GM12878 (cell line): ENCODE measurements around the gene CACNA1B. TPM values are rescaled to one million over a fixed set of nuclear protein-coding genes. Genes with fewer than 3 reads are reported as not detected.

Experiments
- ATAC-seq: fragments of 200-7000 bp; cut with Tn5 transposase; 3 replicates; pipeline ENCODE4 v1.9.1; 2020; ENCODE audit warnings: mild to moderate bottlenecking, moderate library complexity
- BruUV-seq: library from RNA; stranded (reverse); fragments of 400-500 nt; replicated peaks from 2 replicates; lab custom pipeline; 2021; lab: Mats Ljungman, UMichigan
- CTCF ChIA-PET: fragments of 300-600 bp; sonication (Branson Sonifier 250); formaldehyde crosslinking; extraction: SDS; loops from one replicate; lab custom pipeline; 2021; ENCODE audit warnings: inconsistent platforms; lab: Yijun Ruan, JAX
- POLR2A ChIA-PET: fragments of 350-600 bp; formaldehyde crosslinking; extraction: SDS; loops from one replicate; lab custom pipeline; 2021; ENCODE audit warnings: inconsistent platforms; lab: Charles Lee
- RAD21 ChIA-PET: fragments of 300-600 bp; sonication (Branson Sonifier 250); formaldehyde crosslinking; loops from one replicate; lab custom pipeline; 2023; ENCODE audit warnings: antibody characterized with exemption; ENCODE audit not compliant: unreplicated experiment; lab: Charles Lee
- SMC1A ChIA-PET: fragments of 300-600 bp; sonication (Branson Sonifier 250); formaldehyde crosslinking; loops from one replicate; lab custom pipeline; 2023; ENCODE audit not compliant: unreplicated experiment, uncharacterized antibody; lab: Charles Lee
- DNase-seq: peaks from one replicate; pipeline ENCODE4 v3.0.0-alpha.2; 2011; ENCODE audit warnings: low read depth, low spot score
- FAIRE-seq: peaks from 3 replicates; lab custom pipeline; 2011; peaks lifted over from hg19 to GRCh38; lab: Jason Lieb, UNC
- H2AFZ ChIP-seq: 2 replicates; pipeline ENCODE4 v1.6.0; 2011; ENCODE audit warnings: low read depth, low read length, control low read depth; ENCODE audit not compliant: control insufficient read depth
- H3K27ac ChIP-seq: 2 replicates; pipeline ENCODE4 v1.5.1; 2011; ENCODE audit warnings: control low read depth; ENCODE audit not compliant: control insufficient read depth, insufficient read depth
- H3K27me3 ChIP-seq, 2 experiments: replicated peaks in 1 of 2; 2 replicates each; pipeline versions ENCODE4 v1.6.0 to v1.6.1; 2011; ENCODE audit warnings: low read length in 1 of 2; ENCODE audit not compliant: control insufficient read depth in 2 of 2, insufficient read depth in 2 of 2
- H3K36me3 ChIP-seq, 2 experiments: 2 replicates each; pipeline ENCODE4 v1.5.1; 2011; ENCODE audit warnings: low read length in 1 of 2; ENCODE audit not compliant: control insufficient read depth in 2 of 2, insufficient read depth in 2 of 2
- H3K4me1 ChIP-seq: 2 replicates; pipeline ENCODE4 v1.6.1; 2011; ENCODE audit warnings: mild to moderate bottlenecking, low read length, moderate library complexity, mixed read lengths; ENCODE audit not compliant: control insufficient read depth, insufficient read depth
- H3K4me2 ChIP-seq: 2 replicates; pipeline ENCODE4 v1.6.0; 2011; ENCODE audit warnings: control low read depth; ENCODE audit not compliant: control insufficient read depth, insufficient read depth
- H3K4me3 ChIP-seq: fragments of 200-600 bp; sonication (generic); 2 replicates; pipeline ENCODE4 v1.5.1; 2016
- H3K79me2 ChIP-seq: 2 replicates; pipeline ENCODE4 v1.6.0; 2011; ENCODE audit warnings: low read length; ENCODE audit not compliant: control insufficient read depth, insufficient read depth
- H3K9ac ChIP-seq: 2 replicates; pipeline ENCODE4 v1.8.0; 2011; ENCODE audit warnings: low read length, control low read depth, mixed read lengths; ENCODE audit not compliant: control insufficient read depth, insufficient read depth
- H3K9me3 ChIP-seq: replicated peaks from 3 replicates; pipeline ENCODE4 v1.5.1; 2011; ENCODE audit warnings: mild to moderate bottlenecking, low read length; ENCODE audit not compliant: control insufficient read depth, insufficient read depth
- H4K20me1 ChIP-seq: 2 replicates; pipeline ENCODE4 v1.6.0; 2011; ENCODE audit not compliant: control insufficient read depth, insufficient read depth
- BACH1 ChIP-seq: fragments of 450-650 bp; IDR thresholded peaks from 2 replicates; pipeline ENCODE4 v1.6.1; 2017; ENCODE audit warnings: mild to moderate bottlenecking, borderline replicate concordance
- BMI1 ChIP-seq: fragments of 450-650 bp; IDR thresholded peaks from 2 replicates; pipeline ENCODE4 v1.6.1; 2016; ENCODE audit warnings: mild to moderate bottlenecking, moderate library complexity, borderline replicate concordance
- DPF2 ChIP-seq: fragments of 450-650 bp; IDR thresholded peaks from 2 replicates; pipeline ENCODE4 v1.6.1; 2017; ENCODE audit warnings: mild to moderate bottlenecking
- EGR1 ChIP-seq, 2 experiments: IDR thresholded peaks; 1 replicate in 1 of 2; 2 replicates in 1 of 2; pipeline ENCODE4 v1.6.1; 2011 to 2012; ENCODE audit warnings: low read depth in 2 of 2, low read length in 2 of 2, borderline replicate concordance in 1 of 2, mild to moderate bottlenecking in 1 of 2, moderate library complexity in 1 of 2
- FOS ChIP-seq: IDR thresholded peaks from 3 replicates; pipeline ENCODE4 v1.6.1; 2011; ENCODE audit warnings: borderline replicate concordance; ENCODE audit not compliant: insufficient read length; ENCODE audit errors: extremely low read depth
- GABPA ChIP-seq: IDR thresholded peaks from 2 replicates; pipeline ENCODE4 v1.6.1; 2014; ENCODE audit warnings: antibody characterized with exemption, low read depth, mild to moderate bottlenecking, inconsistent platforms
- KLF5 ChIP-seq: fragments of 450-650 bp; IDR thresholded peaks from 2 replicates; pipeline ENCODE4 v1.6.1; 2014; ENCODE audit warnings: mild to moderate bottlenecking; ENCODE audit not compliant: partially characterized antibody
- NBN ChIP-seq: fragments of 450-650 bp; IDR thresholded peaks from 2 replicates; pipeline ENCODE4 v1.6.1; 2016
- NFXL1 ChIP-seq: fragments of 450-650 bp; IDR thresholded peaks from 2 replicates; pipeline ENCODE4 v1.6.1; 2017; ENCODE audit warnings: antibody characterized with exemption, mild to moderate bottlenecking, borderline replicate concordance
- NFYB ChIP-seq: IDR thresholded peaks from 2 replicates; pipeline ENCODE4 v1.6.1; 2011; ENCODE audit warnings: low read depth, mild to moderate bottlenecking, low read length, improper control_type of control experiment, moderate library complexity; ENCODE audit not compliant: insufficient read depth
- PBX3 ChIP-seq: IDR thresholded peaks from 2 replicates; pipeline ENCODE4 v1.6.1; 2011; ENCODE audit warnings: mild to moderate bottlenecking, low read depth, low read length, moderate library complexity; ENCODE audit not compliant: insufficient replicate concordance
- PML ChIP-seq: IDR thresholded peaks from 2 replicates; pipeline ENCODE4 v1.6.1; 2012; ENCODE audit warnings: low read length, inconsistent platforms
- POU2F2 ChIP-seq: IDR thresholded peaks from 3 replicates; pipeline ENCODE4 v1.6.1; 2011; ENCODE audit warnings: low read depth, mild to moderate bottlenecking, low read length, borderline replicate concordance
- SMAD5 ChIP-seq: IDR thresholded peaks from 2 replicates; pipeline ENCODE4 v1.6.1; 2016; ENCODE audit warnings: antibody characterized with exemption, low read depth
- SUPT20H ChIP-seq: IDR thresholded peaks from 2 replicates; pipeline ENCODE4 v1.6.1; 2011; ENCODE audit warnings: low read depth, mild to moderate bottlenecking, low read length, moderate library complexity, borderline replicate concordance; ENCODE audit not compliant: control insufficient read depth
- TCF7 ChIP-seq: IDR thresholded peaks from 2 replicates; pipeline ENCODE4 v1.6.1; 2014; ENCODE audit warnings: antibody characterized with exemption, borderline replicate concordance
- ZNF687 ChIP-seq: fragments of 450-650 bp; IDR thresholded peaks from 2 replicates; pipeline ENCODE4 v1.6.1; 2017; ENCODE audit warnings: mild to moderate bottlenecking, moderate library complexity
- WGBS: methylation state at CpG from one replicate; pipeline ENCODE4 v1.1.6; 2016; ENCODE audit warnings: low lambda C conversion rate; ENCODE audit not compliant: insufficient replicate concordance, insufficient coverage; ENCODE audit errors: missing lambda C conversion rate; 5-methylcytosine and 5-hydroxymethylcytosine counted together
- in situ Hi-C: fragments of 300-500 bp; cut with MboI; formaldehyde crosslinking; loops from 9 replicates; pipeline ENCODE4 v1.14.3; 2018; ENCODE audit warnings: mixed read lengths
- intact Hi-C: fragments of 100-400 bp; cut with micrococcal nuclease; formaldehyde crosslinking; loops from one replicate; pipeline ENCODE4 v1.14.2; 2022; ENCODE audit not compliant: unreplicated experiment
- polyA plus RNA-seq, 11 experiments: library from polyadenylated mRNA; depleted of rRNA in 4 of 11; unstranded in 6 of 11; stranded (reverse) in 5 of 11; fragments of >200 nt; fragmentation: Nextera tagmentation in 4 of 11; fragmentation: Illumina TruSeq in 1 of 11; extraction: Ambion mirVana in 4 of 11; extraction: Trizol in 1 of 11; gene quantifications; 1 replicate in 1 of 11; 2 replicates in 10 of 11; pipeline versions ENCODE4 v1.2.1 to v1.2.3, GENCODE V29; 2011 to 2016; ENCODE audit warnings: inconsistent platforms in 2 of 11, missing spikeins in 2 of 11, low read depth in 1 of 11
- total RNA-seq, 4 experiments: library from RNA; depleted of rRNA in 3 of 4; stranded (reverse); fragments of >200 nt in 3 of 4; fragmentation: Illumina TruSeq in 1 of 4; extraction: Trizol in 1 of 4; gene quantifications; 2 replicates each; pipeline versions ENCODE4 v1.2.1 to v1.2.3, GENCODE V29; 2013 to 2021

CACNA1B gene
- total and polyA plus RNA-seq, 10 of the 15 experiments (the other 5 are each of a cell fraction or from before 2014, with no cell fraction given) = 0.01 to 0.03 (median 0.01) TPM; not detected in 7

GRCh38 chr9:138038244-138038671 is 160.7 kb downstream of the CACNA1B start (continued):
- TF ChIP-seq FOS = no peak
- no peak for TF ChIP-seq TCF7
- TF ChIP-seq ZNF687 = no peak
- TF ChIP-seq NBN = no peak
- TF ChIP-seq GABPA = no peak

- H3K27me3 ChIP-seq = peaks cover 1 to 3% of the 10 kb centered on the region in 2 experiments; a peak in 2 of 4 replicates
- H3K4me2 ChIP-seq = no peak overlapping the region
- TF ChIP-seq BACH1 (no peak), KLF5 (no peak), DPF2 (no peak), PML (no peak), EGR1 (IDR thresholded peaks at IDR 0.05; ENCODE audit: borderline replicate concordance in 1 of 2, low read depth in 2 of 2, low read length in 2 of 2) (no peak), NFYB (no peak), NBN (no peak), PBX3 (no peak), NFXL1 (no peak), POU2F2 (no peak), SMAD5 (no peak), BMI1 (no peak), SUPT20H (no peak)
- no peaks in the 10 kb centered on the region for H3K4me1 ChIP-seq
- intact Hi-C loops (no loop called here), in situ Hi-C loops (no loop called here)
- no peak overlapping the region for H3K27ac ChIP-seq
- no peaks in the 10 kb centered on the region for H3K36me3 ChIP-seq
- no peaks in the 10 kb centered on the region for H3K9me3 ChIP-seq
- no peak overlapping the region for H3K9ac ChIP-seq
- CTCF ChIA-PET = no interaction called here
- FAIRE-seq (no peak), DNase-seq (no peak), ATAC-seq (no peak)
- BruUV-seq = no TSS peak
- H2AFZ ChIP-seq = no peak overlapping the region
- WGBS = 29% methylated on average over 17 of the region's 17 CpGs
- no peaks in the 10 kb centered on the region for H4K20me1 ChIP-seq
- SMC1A ChIA-PET = no interaction called here
- no peak overlapping the region for H3K4me3 ChIP-seq
- H3K79me2 ChIP-seq = no peaks in the 10 kb centered on the region
- POLR2A ChIA-PET = interaction anchor here (0.5 kb wide), 1 partner anchor 804 kb away, joined by 3 read pairs; no protein-coding TSS in a partner anchor
- RAD21 ChIA-PET = no interaction called here
Measured at GRCh38 chr9:138040446-138041430, 163.2 kb downstream of the CACNA1B start.
